Gastrocnemius medialis (tissue), 4 donors: Measurements from ENCODE around the gene AVEN. TPM values are rescaled to one million over a fixed set of nuclear protein-coding genes. Genes with fewer than 3 reads are reported as not detected.

Experiments used
- total RNA-seq, 4 donors: library from RNA; depleted of rRNA; stranded (reverse); fragments of >200 nt; gene quantifications; one replicate each; pipeline versions ENCODE4 v1.1.0 to v1.2.3, GENCODE V29; 2016

Gene AVEN
- total RNA-seq, 4 donors from 2014 or later = 17.4 to 36.2 (median 21.5) TPM

Other genes with a start within 250 kb of the AVEN start
- gene CHRM5, start 70.7 kb downstream of the AVEN start, total RNA-seq = not detected
- 10 to 100 TPM; 36.6 to 66.8 (median 48.3) TPM for gene EMC7, start 62.7 kb upstream of the AVEN start, total RNA-seq
- 1 to 10 TPM in 2 of 4 donors, under 1 TPM in 2; 0.73 to 1.9 (median 1.2) TPM for gene PGBD4, start 62.9 kb upstream of the AVEN start, total RNA-seq
- 10 to 100 TPM in 3 of 4 donors, 1 to 10 TPM in 1; 9.2 to 24.9 (median 12.3) TPM for gene KATNBL1, start 170.9 kb upstream of the AVEN start, total RNA-seq
- 100 to 1,000 TPM; 205 to 230 (median 213) TPM for gene EMC4, start 185.8 kb upstream of the AVEN start, total RNA-seq